Ovary (tissue), 9 donors: ENCODE data around the gene DRD5. TPM values are rescaled to one million over a fixed set of nuclear protein-coding genes. Genes with fewer than 3 reads are reported as not detected.
"Not testable (repeated sequence)": the region's sequence is repeated elsewhere in the genome, so short reads cannot be mapped to it uniquely, and the experiment has no call there.

Experiments
- DNase-seq, 5 donors: peaks; one replicate each; pipeline ENCODE4 v3.0.0-alpha.2; 2019 to 2020
- H3K27ac ChIP-seq, 2 donors: fragments of 200-600 bp; one replicate each; pipeline versions ENCODE4 v1.5.1 to v1.8.0; 2019 to 2022
- H3K27me3 ChIP-seq: fragments of 200-600 bp; one replicate; pipeline ENCODE4 v1.8.0; 2022
- H3K36me3 ChIP-seq: fragments of 200-600 bp; sonication (generic); one replicate; pipeline ENCODE4 v1.5.1; 2019
- H3K4me1 ChIP-seq: one replicate; pipeline ENCODE4 v1.8.1; 2013; ENCODE audit warnings: mild to moderate bottlenecking, moderate library complexity; ENCODE audit not compliant: insufficient read depth
- H3K4me3 ChIP-seq: fragments of 200-600 bp; sonication (generic); one replicate; pipeline ENCODE4 v1.5.1; 2017
- H3K9me3 ChIP-seq, 2 donors: fragments of 200-600 bp in 1 of 2; sonication (generic) in 1 of 2; one replicate each; pipeline versions ENCODE4 v1.5.1 to v1.8.1; 2013 to 2019; ENCODE audit warnings: mild to moderate bottlenecking in 1 of 2, moderate library complexity in 1 of 2
- CTCF ChIP-seq, 3 donors: fragments of 450-650 bp in 2 of 3; fragments of 200-600 bp in 1 of 3; IDR thresholded peaks; one replicate each; pipeline versions ENCODE4 v1.5.1 to v1.8.0; 2016 to 2022; ENCODE audit warnings: antibody characterized with exemption in 3 of 3, mild to moderate bottlenecking in 1 of 3
- EP300 ChIP-seq: sonication (generic); formaldehyde crosslinking; IDR thresholded peaks from one replicate; pipeline ENCODE4 v1.6.1; 2017; ENCODE audit warnings: antibody characterized with exemption
- POLR2A ChIP-seq: fragments of 450-650 bp; IDR thresholded peaks from one replicate; pipeline ENCODE4 v1.6.1; 2017; ENCODE audit warnings: antibody characterized with exemption, mild to moderate bottlenecking, moderate library complexity
- WGBS, 3 donors: extraction: QIAGEN DNeasy Blood & Tissue Kit in 1 of 3; methylation state at CpG; one replicate each; pipeline versions ENCODE4 v1.1.5 to v1.1.7; 2013 to 2017; 5-methylcytosine and 5-hydroxymethylcytosine counted together
- intact Hi-C, 4 donors: fragments of 100-400 bp; cut with DNase I; formaldehyde crosslinking; loops; one replicate each; pipeline versions ENCODE4 v1.11.0 to v1.15.1; 2022 to 2023
- polyA plus RNA-seq, 2 donors: library from polyadenylated mRNA; stranded (reverse); fragments of 200-250 nt in 1 of 2; fragments of 350-450 nt in 1 of 2; fragmentation: Illumina TruSeq in 1 of 2; extraction: RNeasy Lipid Tissue Mini Kit (QIAGEN cat#74804) in 1 of 2; gene quantifications; one replicate each; pipeline ENCODE4 v1.2.3, GENCODE V29; 2013 to 2014
- total RNA-seq, 7 donors: library from RNA; depleted of rRNA in 2 of 7; stranded (reverse); fragments of >200 nt in 2 of 7; fragmentation: NEBNext Ultra II Directional in 3 of 7; extraction: Animal tissue kit (Norgen Biotek cat#: 25700) in 3 of 7; gene quantifications; one replicate each; pipeline versions ENCODE4 v1.1.0 to v1.2.4, GENCODE V29; 2016 to 2023
- donor health status: DM: no; HTN: no; CAD: no; lungs with moderate emphysema.
- donor health status: DM: no; HTN: no; CAD: no.
- donor health status: Bipolar disorder and iron deficiency.
- donor health status: DM: yes; HTN: yes; CAD: no.
- donor health status: DM: no; HTN: no; CAD: no.
- donor health status: DM: yes; HTN: yes; CAD: no.

The DRD5 gene
- total and polyA plus RNA-seq, 9 donors = 0.12 TPM; not detected in 8

- WGBS, 3 donors = 71 to 80% (median 73%) methylated on average over 1 of the region's 1 CpG
- TF ChIP-seq CTCF (IDR thresholded peaks at IDR 0.05) = no peak
- TF ChIP-seq POLR2A = no peak
- TF ChIP-seq EP300 = no peak
- no peak for DNase-seq
- Histone ChIP-seq H3K9me3 (no peaks in the 10 kb centered on the region), H3K27ac (no peak overlapping the region), H3K36me3 (no peaks in the 10 kb centered on the region), H3K4me3 (no peak overlapping the region), H3K27me3 (no peaks in the 10 kb centered on the region), H3K4me1 (no peaks in the 10 kb centered on the region)
- intact Hi-C loops = loop anchor here in 2 of 4 donors (10.0 kb wide), 3 partner anchors 245 to 775 kb away; no protein-coding TSS in a partner anchor
Measured at GRCh38 chr4:9769321-9769720, 12.1 kb upstream of the DRD5 start.

GRCh38 chr4:9771034-9771433 lies 10.4 kb upstream of the DRD5 start:
- Histone ChIP-seq H3K4me1 (no peaks in the 10 kb centered on the region), H3K27ac (no peak overlapping the region), H3K27me3 (no peaks in the 10 kb centered on the region), H3K9me3 (no peaks in the 10 kb centered on the region), H3K36me3 (no peaks in the 10 kb centered on the region), H3K4me3 (no peak overlapping the region)
- DNase-seq = no peak
- intact Hi-C loops = no loop called here
- WGBS, 3 donors = 23 to 50% (median 30%) methylated on average over 1 of the region's 1 CpG
- TF ChIP-seq EP300 (no peak), POLR2A (no peak), CTCF (IDR thresholded peaks at IDR 0.05) (no peak)

- Histone ChIP-seq H3K4me1 (no peaks in the 10 kb centered on the region), H3K36me3 (no peaks in the 10 kb centered on the region), H3K9me3 (no peaks in the 10 kb centered on the region), H3K27me3 (no peaks in the 10 kb centered on the region), H3K4me3 (no peak overlapping the region), H3K27ac (no peak overlapping the region)
- intact Hi-C loops = no loop called here
- DNase-seq = no peak
- TF ChIP-seq CTCF (IDR thresholded peaks at IDR 0.05) = no peak
- TF ChIP-seq EP300 = no peak
- no peak for TF ChIP-seq POLR2A
- 55 to 64% (median 56%) methylated on average over 3 of the region's 3 CpGs for WGBS, 3 donors
Measured at GRCh38 chr4:9773471-9773870, 8.0 kb upstream of the DRD5 start.

GRCh38 chr4:9782136-9782436 lies 652 bp downstream of the DRD5 start:
- WGBS, 3 donors = 47 to 66% (median 63%) methylated on average over 20 to 22 of the region's 22 CpGs
- Histone ChIP-seq H3K9me3 (no peaks in the 10 kb centered on the region), H3K4me1 (no peaks in the 10 kb centered on the region), H3K27ac (no peak overlapping the region), H3K27me3 (no peaks in the 10 kb centered on the region), H3K36me3 (no peaks in the 10 kb centered on the region), H3K4me3 (no peak overlapping the region)
- intact Hi-C loops = no loop called here
- no peak for DNase-seq
- no peak for TF ChIP-seq CTCF (IDR thresholded peaks at IDR 0.05)
- TF ChIP-seq POLR2A = no peak
- no peak for TF ChIP-seq EP300

- intact Hi-C loops, H3K27me3 ChIP-seq, H3K9me3 ChIP-seq, H3K36me3 ChIP-seq, H3K4me1 ChIP-seq, H3K27ac ChIP-seq, H3K4me3 ChIP-seq, DNase-seq: not testable (repeated sequence)
- 58 to 68% (median 68%) methylated on average over 5 of the region's 5 CpGs for WGBS, 3 donors
Measured at GRCh38 chr4:9785891-9786290, 4.5 kb downstream of the DRD5 start.
